GM12891 (cell line): Measurements from ENCODE around the gene GPC3.

Experiments used
- DNase-seq: peaks from one replicate; pipeline ENCODE4 v3.0.0; 2011; ENCODE audit warnings: low spot score; ENCODE audit not compliant: insufficient read length
- FAIRE-seq: peaks from 2 replicates; lab custom pipeline; 2011; peaks lifted over from hg19 to GRCh38; lab: Jason Lieb, UNC
- PAX5 ChIP-seq: IDR thresholded peaks from 2 replicates; pipeline ENCODE4 v1.6.1; 2011; ENCODE audit warnings: low read length, moderate library complexity, mild to moderate bottlenecking; ENCODE audit not compliant: insufficient read depth, severe bottlenecking
- POLR2A ChIP-seq: IDR thresholded peaks from 2 replicates; pipeline ENCODE4 v1.6.1; 2011; ENCODE audit warnings: low read depth, low read length, control low read depth
- POLR2AphosphoS5 ChIP-seq: IDR thresholded peaks from 2 replicates; pipeline ENCODE4 v1.6.1; 2011; ENCODE audit warnings: low read depth, low read length, control low read depth
- POU2F2 ChIP-seq: IDR thresholded peaks from 2 replicates; pipeline ENCODE4 v1.6.1; 2011; ENCODE audit warnings: low read depth, mild to moderate bottlenecking, control low read depth, low read length, moderate library complexity
- SPI1 ChIP-seq: IDR thresholded peaks from 2 replicates; pipeline ENCODE4 v1.6.1; 2011; ENCODE audit warnings: low read depth, low read length, control low read depth
- TAF1 ChIP-seq: IDR thresholded peaks from 2 replicates; pipeline ENCODE4 v1.6.1; 2011; ENCODE audit warnings: low read depth, low read length, control low read depth

The GPC3 gene

GRCh38 chrX:133559909-133560308 is 425.5 kb downstream of the GPC3 start:
- FAIRE-seq (no peak), DNase-seq (no peak)
- TF ChIP-seq POLR2A (no peak), POLR2AphosphoS5 (no peak)

- no peak for TF ChIP-seq POU2F2
- no peak for TF ChIP-seq SPI1
- no peak for TF ChIP-seq POLR2AphosphoS5
- no peak for TF ChIP-seq POLR2A
- no peak for TF ChIP-seq PAX5
- no peak for TF ChIP-seq TAF1
- FAIRE-seq (no peak), DNase-seq (no peak)
These were observed 429.5 kb downstream of the GPC3 start for GRCh38 chrX:133555782-133556458.

- TF ChIP-seq SPI1 = no peak
- no peak for TF ChIP-seq PAX5
- no peak for TF ChIP-seq POLR2A
- no peak for TF ChIP-seq POLR2AphosphoS5
- no peak for TF ChIP-seq POU2F2
- no peak for TF ChIP-seq TAF1
- DNase-seq = no peak
- FAIRE-seq = peak; percentile 16
These were observed 434.5 kb downstream of the GPC3 start for GRCh38 chrX:133550665-133551485.

DNA sequence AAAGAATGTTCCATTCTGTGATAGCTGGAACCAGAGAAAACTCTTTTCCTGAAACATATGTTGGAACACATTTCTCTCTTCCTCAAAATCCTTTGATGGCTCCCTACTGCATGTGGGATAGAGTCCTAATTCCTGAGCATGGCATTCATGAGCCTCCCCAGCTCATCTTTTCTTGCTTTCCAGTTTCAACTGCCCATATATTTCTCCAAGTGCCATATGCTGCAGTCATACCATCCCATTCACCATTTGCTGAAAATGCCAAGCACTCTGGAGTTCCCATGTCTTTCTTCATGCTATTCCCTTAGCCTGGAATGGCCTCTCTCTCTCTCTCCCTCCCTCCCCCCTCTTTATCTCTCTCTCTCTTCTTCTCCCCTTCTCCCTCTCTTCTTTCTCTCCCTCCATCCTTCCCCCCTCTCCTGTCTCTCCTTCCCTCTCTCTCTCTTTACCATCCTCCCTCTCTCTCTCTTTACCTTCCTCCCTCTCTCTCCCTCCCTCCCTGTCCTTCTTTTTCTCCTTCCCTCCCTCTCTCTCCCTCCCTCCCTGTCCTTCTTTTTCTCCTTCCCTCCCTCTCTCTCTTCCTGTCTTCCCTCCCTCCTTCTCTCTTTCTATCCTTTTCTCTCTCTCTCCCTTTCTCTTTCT is 436.0 kb downstream of the GPC3 start:
- TF ChIP-seq POLR2AphosphoS5 (no peak), SPI1 (no peak), POLR2A (no peak), POU2F2 (no peak), PAX5 (no peak), TAF1 (no peak)
- no peak for DNase-seq
- FAIRE-seq = no peak

DNA sequence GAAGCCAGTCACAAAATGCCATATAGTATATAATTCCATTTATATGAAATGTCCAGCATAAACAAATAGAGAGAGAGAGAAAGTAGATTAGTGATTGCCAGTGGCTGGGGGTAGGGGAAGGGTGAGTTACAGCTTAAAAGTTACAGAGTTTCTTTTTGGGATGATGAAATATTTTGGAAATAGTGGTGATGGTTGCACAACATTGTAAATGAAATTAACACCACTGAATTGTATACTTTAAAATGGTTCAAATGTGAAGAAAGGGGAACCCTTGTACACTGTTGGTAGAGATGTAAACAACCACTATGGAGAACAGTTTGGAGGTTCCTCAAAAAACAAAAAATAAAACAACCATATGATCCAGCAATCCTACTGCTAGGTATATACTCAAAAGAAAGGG is 439.0 kb downstream of the GPC3 start:
- TF ChIP-seq POLR2AphosphoS5 (no peak), SPI1 (no peak)
- FAIRE-seq = no peak
- DNase-seq = no peak

DNA sequence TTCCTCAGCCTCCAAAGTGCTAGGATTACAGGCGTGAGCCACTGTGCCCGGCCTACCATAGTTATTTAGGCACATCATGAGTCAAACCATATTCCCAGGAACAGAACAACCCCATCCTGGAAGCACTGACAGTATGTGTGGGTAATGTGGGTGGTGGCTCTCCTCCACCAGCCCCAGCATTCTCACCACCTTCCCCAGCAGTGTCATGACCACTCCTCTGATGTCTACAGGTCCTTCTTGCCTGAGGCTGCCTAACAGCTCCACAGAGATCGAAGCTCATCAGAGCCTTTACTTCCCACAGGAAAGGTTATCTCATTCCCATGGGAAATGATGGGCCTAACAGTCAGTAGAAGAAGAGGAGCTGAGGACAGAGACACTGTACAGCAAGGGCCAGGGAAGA is 440.6 kb downstream of the GPC3 start:
- TF ChIP-seq TAF1 = no peak
- FAIRE-seq (no peak), DNase-seq (no peak)

DNA sequence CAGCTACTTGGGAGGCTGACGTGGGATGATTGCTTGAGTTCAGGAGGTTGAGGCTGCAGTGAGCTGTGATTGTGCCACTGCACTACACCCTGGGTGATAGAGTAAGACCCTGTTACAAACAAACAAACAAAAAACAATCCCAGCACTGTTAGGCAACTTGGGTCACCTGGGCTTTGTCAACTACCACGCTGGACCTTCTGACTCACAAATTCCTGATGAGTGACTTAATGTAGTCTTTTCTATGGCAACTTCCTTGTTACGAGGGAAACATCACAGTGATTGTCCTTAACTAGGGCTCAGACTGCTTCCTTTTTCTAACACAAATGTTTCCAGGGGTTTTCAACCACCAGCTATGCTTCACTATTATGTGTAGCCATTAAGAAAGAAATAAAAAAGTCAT is 441.3 kb downstream of the GPC3 start:
- DNase-seq (no peak), FAIRE-seq (no peak)
- no peak for TF ChIP-seq POU2F2
- no peak for TF ChIP-seq POLR2A
- no peak for TF ChIP-seq TAF1
- TF ChIP-seq PAX5 = no peak
- TF ChIP-seq POLR2AphosphoS5 = no peak
- no peak for TF ChIP-seq SPI1

DNA sequence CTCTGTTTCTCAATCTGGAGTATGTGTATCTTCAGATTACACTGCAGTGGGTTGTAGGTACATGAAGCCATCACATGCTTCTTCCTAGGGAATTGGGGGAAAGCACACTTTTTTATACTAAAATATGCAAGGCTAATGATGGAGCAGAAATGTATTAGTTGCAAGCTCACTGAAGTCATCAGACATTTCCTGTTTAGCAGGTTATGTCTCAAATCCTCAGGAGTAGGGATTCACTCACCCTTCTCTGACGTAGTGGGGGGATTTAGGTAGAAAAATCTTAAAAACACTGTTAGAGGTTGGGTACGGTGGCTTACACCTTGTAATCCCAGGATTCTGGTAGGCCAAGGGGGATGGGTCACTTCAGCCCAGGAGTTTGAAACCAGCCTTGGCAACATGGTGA is 441.7 kb downstream of the GPC3 start:
- FAIRE-seq (no peak), DNase-seq (no peak)
- no peak for TF ChIP-seq SPI1
- no peak for TF ChIP-seq POLR2A
- no peak for TF ChIP-seq PAX5
- TF ChIP-seq POU2F2 = no peak
- TF ChIP-seq TAF1 = no peak
- TF ChIP-seq POLR2AphosphoS5 = no peak

DNA sequence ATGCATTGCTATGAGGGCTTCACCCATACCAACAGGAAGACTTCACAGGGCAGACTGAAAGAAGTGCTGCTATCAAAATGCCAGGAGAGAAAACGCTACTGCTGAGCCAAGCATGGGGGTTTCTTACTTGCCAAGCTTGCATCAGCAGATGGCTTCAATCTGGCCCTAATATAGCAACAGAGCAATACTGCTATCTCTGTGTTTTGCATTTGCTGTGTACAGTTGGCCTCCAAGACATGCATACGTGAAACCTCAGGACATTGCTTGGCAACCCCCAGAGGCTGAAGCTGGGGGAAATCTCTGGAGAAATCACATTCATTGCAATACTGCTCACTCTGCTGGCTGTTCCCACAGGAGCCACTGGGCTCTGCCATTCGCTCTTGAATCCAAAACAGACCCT is 442.9 kb downstream of the GPC3 start:
- TF ChIP-seq PAX5 (no peak), TAF1 (no peak), POLR2A (no peak), POLR2AphosphoS5 (no peak), POU2F2 (no peak), SPI1 (no peak)
- DNase-seq (no peak), FAIRE-seq (no peak)
